ENCODE results near the gene GDI1. TPM values are rescaled to one million over a fixed set of nuclear protein-coding genes. Genes with fewer than 3 reads are reported as not detected.

Gene GDI1
- total and polyA plus RNA-seq, 7 experiments from 2014 or later = 18.8 to 174 (median 115) TPM

GRCh38 chrX:154466036-154466435, 29.1 kb downstream of the GDI1 start:
- Histone ChIP-seq H3K4me1 (ENCODE audit: control insufficient read depth in 2 of 2, insufficient read depth in 2 of 2, low read length in 2 of 2) (no peaks in the 10 kb centered on the region), H3K4me3 (ENCODE audit: low read length) (no peak overlapping the region), H3K27ac (ENCODE audit: low read depth, low read length) (no peak overlapping the region), H3K36me3 (ENCODE audit: control insufficient read depth in 2 of 3, insufficient read depth in 3 of 3, low read length in 3 of 3) (peaks cover 0 to 70% (median 0%) of the 10 kb centered on the region in 3 experiments), H3K27me3 (ENCODE audit: control insufficient read depth in 2 of 2, insufficient read depth in 2 of 2, low read length in 2 of 2) (no peaks in the 10 kb centered on the region), H3K9me3 (ENCODE audit: control insufficient read depth in 2 of 3, low read length in 3 of 3) (no peaks in the 10 kb centered on the region)
- Mint-ChIP-seq H3K9me3 (no peaks in the 10 kb centered on the region), H3K4me1 (peaks cover 0 to 7% (median 0%) of the 10 kb centered on the region in 7 donors), H3K4me3 (no peak overlapping the region), H3K36me3 (peaks cover 0 to 2% (median 0%) of the 10 kb centered on the region in 5 donors), H3K27ac (no peak overlapping the region), H3K27me3 (no peaks in the 10 kb centered on the region)
- ChIA-PET POLR2A (interaction anchor here (0.6 to 1.4 kb wide), 4 partner anchors 10 to 42 kb away, joined by 3 to 4 read pairs (median 3); no protein-coding TSS in a partner anchor), CTCF (no interaction called here)
- DNase-seq = no peak
- intact Hi-C loops (cut with micrococcal nuclease) = no loop called here
- ATAC-seq = no peak

- ATAC-seq (no peak), DNase-seq (no peak)
- Histone ChIP-seq H3K9me3 (ENCODE audit: control insufficient read depth in 2 of 3, low read length in 3 of 3) (no peaks in the 10 kb centered on the region), H3K4me3 (ENCODE audit: low read length) (no peak overlapping the region), H3K27ac (ENCODE audit: low read depth, low read length) (no peak overlapping the region), H3K36me3 (ENCODE audit: control insufficient read depth in 2 of 3, insufficient read depth in 3 of 3, low read length in 3 of 3) (peaks cover 0 to 75% (median 0%) of the 10 kb centered on the region in 3 experiments), H3K4me1 (ENCODE audit: control insufficient read depth in 2 of 2, insufficient read depth in 2 of 2, low read length in 2 of 2) (no peaks in the 10 kb centered on the region), H3K27me3 (ENCODE audit: control insufficient read depth in 2 of 2, insufficient read depth in 2 of 2, low read length in 2 of 2) (no peaks in the 10 kb centered on the region)
- no peak overlapping the region for H3K4me3 Mint-ChIP-seq
- no peaks in the 10 kb centered on the region for H3K27me3 Mint-ChIP-seq
- intact Hi-C loops (cut with micrococcal nuclease) = no loop called here
- H3K27ac Mint-ChIP-seq = no peak overlapping the region
- ChIA-PET CTCF (no interaction called here), POLR2A (interaction anchor here (1.3 kb wide), 1 partner anchor 9 kb away, joined by 4 read pairs; no protein-coding TSS in a partner anchor)
- H3K36me3 Mint-ChIP-seq = no peaks in the 10 kb centered on the region
- no peaks in the 10 kb centered on the region for H3K9me3 Mint-ChIP-seq
- H3K4me1 Mint-ChIP-seq = peaks cover 0 to 4% (median 0%) of the 10 kb centered on the region in 7 donors
Observed at GRCh38 chrX:154466907-154467306, 30.0 kb downstream of the GDI1 start.

GRCh38 chrX:154467556-154467955, 30.6 kb downstream of the GDI1 start:
- no peak overlapping the region for H3K27ac ChIP-seq (ENCODE audit: low read depth, low read length)
- H3K27me3 ChIP-seq (ENCODE audit: control insufficient read depth in 2 of 2, insufficient read depth in 2 of 2, low read length in 2 of 2) = no peaks in the 10 kb centered on the region
- Mint-ChIP-seq H3K36me3 (no peaks in the 10 kb centered on the region), H3K4me3 (no peak overlapping the region), H3K27ac (no peak overlapping the region), H3K4me1 (peaks cover 0 to 4% (median 0%) of the 10 kb centered on the region in 7 donors), H3K27me3 (no peaks in the 10 kb centered on the region), H3K9me3 (no peaks in the 10 kb centered on the region)
- DNase-seq (no peak), ATAC-seq (no peak)
- POLR2A ChIA-PET = no interaction called here
- no peak overlapping the region for H3K4me3 ChIP-seq (ENCODE audit: low read length)
- H3K36me3 ChIP-seq (ENCODE audit: control insufficient read depth in 2 of 3, insufficient read depth in 3 of 3, low read length in 3 of 3) = peaks cover 0 to 76% (median 0%) of the 10 kb centered on the region in 3 experiments
- CTCF ChIA-PET = no interaction called here
- H3K9me3 ChIP-seq (ENCODE audit: control insufficient read depth in 2 of 3, low read length in 3 of 3) = no peaks in the 10 kb centered on the region
- intact Hi-C loops (cut with micrococcal nuclease) = no loop called here
- H3K4me1 ChIP-seq (ENCODE audit: control insufficient read depth in 2 of 2, insufficient read depth in 2 of 2, low read length in 2 of 2) = no peaks in the 10 kb centered on the region

- Histone ChIP-seq H3K27ac (ENCODE audit: low read depth, low read length) (no peak overlapping the region), H3K27me3 (ENCODE audit: control insufficient read depth in 2 of 2, insufficient read depth in 2 of 2, low read length in 2 of 2) (no peaks in the 10 kb centered on the region), H3K36me3 (ENCODE audit: control insufficient read depth in 2 of 3, insufficient read depth in 3 of 3, low read length in 3 of 3) (peaks cover 0 to 72% (median 0%) of the 10 kb centered on the region in 3 experiments), H3K4me1 (ENCODE audit: control insufficient read depth in 2 of 2, insufficient read depth in 2 of 2, low read length in 2 of 2) (no peaks in the 10 kb centered on the region), H3K9me3 (ENCODE audit: control insufficient read depth in 2 of 3, low read length in 3 of 3) (no peaks in the 10 kb centered on the region), H3K4me3 (ENCODE audit: low read length) (no peak overlapping the region)
- Mint-ChIP-seq H3K27ac (no peak overlapping the region), H3K4me3 (no peak overlapping the region), H3K4me1 (no peaks in the 10 kb centered on the region), H3K9me3 (peaks cover 0 to 2% (median 0%) of the 10 kb centered on the region in 11 donors), H3K36me3 (no peaks in the 10 kb centered on the region), H3K27me3 (no peaks in the 10 kb centered on the region)
- POLR2A ChIA-PET = no interaction called here
- no peak for DNase-seq
- CTCF ChIA-PET = no interaction called here
- no peak for ATAC-seq
- intact Hi-C loops (cut with micrococcal nuclease) = no loop called here
Observed at GRCh38 chrX:154468217-154468616, 31.3 kb downstream of the GDI1 start.

- Histone ChIP-seq H3K4me1 (ENCODE audit: control insufficient read depth in 2 of 2, insufficient read depth in 2 of 2, low read length in 2 of 2) (no peaks in the 10 kb centered on the region), H3K36me3 (ENCODE audit: control insufficient read depth in 2 of 3, insufficient read depth in 3 of 3, low read length in 3 of 3) (peaks cover 0 to 66% (median 0%) of the 10 kb centered on the region in 3 experiments), H3K9me3 (ENCODE audit: control insufficient read depth in 2 of 3, low read length in 3 of 3) (no peaks in the 10 kb centered on the region), H3K27me3 (ENCODE audit: control insufficient read depth in 2 of 2, insufficient read depth in 2 of 2, low read length in 2 of 2) (no peaks in the 10 kb centered on the region), H3K4me3 (ENCODE audit: low read length) (no peak overlapping the region), H3K27ac (ENCODE audit: low read depth, low read length) (no peak overlapping the region)
- POLR2A ChIA-PET = no interaction called here
- ATAC-seq (no peak), DNase-seq (no peak)
- H3K27me3 Mint-ChIP-seq = no peaks in the 10 kb centered on the region
- H3K4me3 Mint-ChIP-seq = no peak overlapping the region
- no peak overlapping the region for H3K27ac Mint-ChIP-seq
- intact Hi-C loops (cut with micrococcal nuclease) = no loop called here
- CTCF ChIA-PET = no interaction called here
- H3K9me3 Mint-ChIP-seq = peaks cover 0 to 2% (median 0%) of the 10 kb centered on the region in 11 donors
- H3K4me1 Mint-ChIP-seq = peaks cover 0 to 2% (median 0%) of the 10 kb centered on the region in 7 donors
- H3K36me3 Mint-ChIP-seq = no peaks in the 10 kb centered on the region
Observed at GRCh38 chrX:154469114-154469513, 32.2 kb downstream of the GDI1 start.

GRCh38 chrX:154469880-154470279, 32.9 kb downstream of the GDI1 start:
- Mint-ChIP-seq H3K9me3 (peaks cover 0 to 2% (median 0%) of the 10 kb centered on the region in 11 donors), H3K27ac (no peak overlapping the region), H3K36me3 (no peaks in the 10 kb centered on the region), H3K4me3 (no peak overlapping the region), H3K4me1 (peaks cover 0 to 2% (median 0%) of the 10 kb centered on the region in 7 donors), H3K27me3 (no peaks in the 10 kb centered on the region)
- peaks cover 0 to 59% (median 0%) of the 10 kb centered on the region in 3 experiments for H3K36me3 ChIP-seq (ENCODE audit: control insufficient read depth in 2 of 3, insufficient read depth in 3 of 3, low read length in 3 of 3)
- ChIA-PET CTCF (no interaction called here), POLR2A (no interaction called here)
- no peak overlapping the region for H3K27ac ChIP-seq (ENCODE audit: low read depth, low read length)
- no peaks in the 10 kb centered on the region for H3K9me3 ChIP-seq (ENCODE audit: control insufficient read depth in 2 of 3, low read length in 3 of 3)
- no peak overlapping the region for H3K4me3 ChIP-seq (ENCODE audit: low read length)
- intact Hi-C loops (cut with micrococcal nuclease) = no loop called here
- ATAC-seq (no peak), DNase-seq (no peak)
- no peaks in the 10 kb centered on the region for H3K27me3 ChIP-seq (ENCODE audit: control insufficient read depth in 2 of 2, insufficient read depth in 2 of 2, low read length in 2 of 2)
- H3K4me1 ChIP-seq (ENCODE audit: control insufficient read depth in 2 of 2, insufficient read depth in 2 of 2, low read length in 2 of 2) = no peaks in the 10 kb centered on the region

GRCh38 chrX:154470434-154470833, 33.5 kb downstream of the GDI1 start:
- H3K4me1 ChIP-seq (ENCODE audit: control insufficient read depth in 2 of 2, insufficient read depth in 2 of 2, low read length in 2 of 2) = no peaks in the 10 kb centered on the region

More at GRCh38 chrX:154470434-154470833, 33.5 kb downstream of the GDI1 start:
- Histone ChIP-seq H3K27ac (ENCODE audit: low read depth, low read length) (no peak overlapping the region), H3K27me3 (ENCODE audit: control insufficient read depth in 2 of 2, insufficient read depth in 2 of 2, low read length in 2 of 2) (no peaks in the 10 kb centered on the region), H3K4me3 (ENCODE audit: low read length) (no peak overlapping the region), H3K9me3 (ENCODE audit: control insufficient read depth in 2 of 3, low read length in 3 of 3) (no peaks in the 10 kb centered on the region), H3K36me3 (ENCODE audit: control insufficient read depth in 2 of 3, insufficient read depth in 3 of 3, low read length in 3 of 3) (peaks cover 0 to 53% (median 0%) of the 10 kb centered on the region in 3 experiments)
- ATAC-seq (no peak), DNase-seq (no peak)
- POLR2A ChIA-PET = no interaction called here
- CTCF ChIA-PET = no interaction called here
- H3K9me3 Mint-ChIP-seq = peaks cover 0 to 2% (median 0%) of the 10 kb centered on the region in 11 donors
- H3K36me3 Mint-ChIP-seq = peaks cover 0 to 2% (median 0%) of the 10 kb centered on the region in 5 donors
- no peaks in the 10 kb centered on the region for H3K27me3 Mint-ChIP-seq
- intact Hi-C loops (cut with micrococcal nuclease) = no loop called here
- no peak overlapping the region for H3K4me3 Mint-ChIP-seq
- H3K27ac Mint-ChIP-seq = no peak overlapping the region
- peaks cover 0 to 2% (median under 1%) of the 10 kb centered on the region in 7 donors for H3K4me1 Mint-ChIP-seq
